HCT116 (cell line): ENCODE measurements around the gene RPTOR. TPM values are rescaled to one million over a fixed set of nuclear protein-coding genes. Genes with fewer than 3 reads are reported as not detected.

ENCODE experiments used
- ATAC-seq: fragments of 200-7000 bp; cut with Tn5 transposase; 2 replicates; pipeline ENCODE4 v1.9.1; 2020; ENCODE audit warnings: mild to moderate bottlenecking, moderate library complexity
- BruUV-seq: library from RNA; stranded (reverse); fragments of 400-500 nt; replicated peaks from 2 replicates; lab custom pipeline; 2021; lab: Mats Ljungman, UMichigan
- CTCF ChIA-PET: fragments of 300-600 bp; sonication (Branson Sonifier 250); formaldehyde crosslinking; loops from one replicate; lab custom pipeline; 2021; ENCODE audit warnings: antibody characterized with exemption; lab: Charles Lee
- POLR2A ChIA-PET: fragments of 300-600, 350-600 bp; sonication (Branson Sonifier 250); formaldehyde crosslinking; loops from one replicate; lab custom pipeline; 2021; ENCODE audit warnings: antibody characterized with exemption; lab: Charles Lee
- RAD21 ChIA-PET, 2 experiments: fragments of 300-600 bp; sonication (Branson Sonifier 250); formaldehyde crosslinking; loops; one replicate each; lab custom pipeline; 2023; ENCODE audit warnings: low total read pairs in 2 of 2; ENCODE audit not compliant: uncharacterized antibody in 2 of 2, unreplicated experiment in 2 of 2, low non-redundant PET in 1 of 2; lab: Charles Lee
- DNase-seq: peaks from one replicate; pipeline ENCODE4 v3.0.0-alpha.2; 2010; ENCODE audit warnings: low read depth, low spot score
- H2AFZ ChIP-seq: fragments of 200-600 bp; shearing (Covaris generic), sonication (generic); 2 replicates; pipeline ENCODE4 v1.6.1; 2017; ENCODE audit warnings: low read depth, mixed run types, mixed read lengths, antibody characterized with exemption, low read length; ENCODE audit not compliant: poor library complexity, severe bottlenecking
- H3K27ac ChIP-seq: 2 replicates; pipeline ENCODE4 v1.5.1; 2012; ENCODE audit warnings: low read depth, low read length
- H3K27me3 ChIP-seq: fragments of 200-600 bp; sonication (generic); 2 replicates; pipeline ENCODE4 v1.6.1; 2016; ENCODE audit warnings: mixed run types, low read length, mixed read lengths; ENCODE audit not compliant: insufficient read depth
- H3K36me3 ChIP-seq, 2 experiments: fragments of 200-500 bp in 1 of 2; fragments of 200-600 bp in 1 of 2; sonication (Bioruptor generic) in 1 of 2; sonication (generic) in 1 of 2; 2 replicates each; pipeline versions ENCODE4 v1.5.1 to v1.6.1; 2014 to 2016; ENCODE audit warnings: low read length in 2 of 2, inconsistent platforms in 1 of 2, mixed read lengths in 1 of 2, mixed run types in 1 of 2; ENCODE audit not compliant: insufficient read depth in 2 of 2, control insufficient read depth in 1 of 2
- H3K4me1 ChIP-seq, 2 experiments: fragments of 200-600 bp in 1 of 2; sonication (generic) in 1 of 2; 2 replicates each; pipeline versions ENCODE4 v1.5.1 to v1.6.1; 2012 to 2017; ENCODE audit warnings: low read length in 2 of 2, inconsistent platforms in 1 of 2, mild to moderate bottlenecking in 1 of 2, mixed read lengths in 1 of 2, mixed run types in 1 of 2, moderate library complexity in 1 of 2; ENCODE audit not compliant: insufficient read depth in 2 of 2, control insufficient read depth in 1 of 2
- H3K4me2 ChIP-seq: fragments of 200-600 bp; sonication (generic); 2 replicates; pipeline ENCODE4 v1.6.1; 2017; ENCODE audit warnings: mixed run types, low read length, mixed read lengths
- H3K4me3 ChIP-seq, 2 experiments: fragments of 200-600 bp in 1 of 2; sonication (generic) in 1 of 2; replicated peaks in 1 of 2; 2 replicates each; pipeline ENCODE4 v1.5.1; 2011 to 2016; ENCODE audit warnings: low read length in 2 of 2, control low read depth in 1 of 2, low read depth in 1 of 2, mild to moderate bottlenecking in 1 of 2, mixed read lengths in 1 of 2, mixed run types in 1 of 2
- H3K79me2 ChIP-seq: fragments of 200-600 bp; sonication (generic); 2 replicates; pipeline ENCODE4 v1.6.1; 2017; ENCODE audit warnings: mild to moderate bottlenecking, mixed run types, low read length, moderate library complexity, mixed read lengths; ENCODE audit not compliant: insufficient read depth
- H3K9ac ChIP-seq: fragments of 200-600 bp; sonication (generic); 2 replicates; pipeline ENCODE4 v1.6.1; 2016; ENCODE audit warnings: low read length, mixed read lengths
- H3K9me2 ChIP-seq: fragments of 200-600 bp; sonication (generic), shearing (Covaris generic); 2 replicates; pipeline ENCODE4 v1.6.1; 2017; ENCODE audit warnings: mixed run types, mild to moderate bottlenecking, moderate library complexity; ENCODE audit not compliant: insufficient read depth
- H3K9me3 ChIP-seq, 2 experiments: fragments of 200-500 bp in 1 of 2; fragments of 200-600 bp in 1 of 2; sonication (Bioruptor generic) in 1 of 2; sonication (generic) in 1 of 2; 2 replicates each; pipeline ENCODE4 v1.6.1; 2014 to 2017; ENCODE audit warnings: low read length in 2 of 2, mixed read lengths in 2 of 2, inconsistent platforms in 1 of 2, low read depth in 1 of 2, mild to moderate bottlenecking in 1 of 2, mixed run types in 1 of 2, moderate library complexity in 1 of 2; ENCODE audit not compliant: control insufficient read depth in 1 of 2, insufficient read depth in 1 of 2
- H4K20me1 ChIP-seq: fragments of 200-600 bp; sonication (generic), shearing (Covaris generic); 2 replicates; pipeline ENCODE4 v1.6.1; 2017; ENCODE audit warnings: mixed run types, mild to moderate bottlenecking, moderate library complexity; ENCODE audit not compliant: insufficient read depth
- CBX3 ChIP-seq: IDR thresholded peaks from 2 replicates; pipeline ENCODE4 v1.6.1; 2012; ENCODE audit warnings: low read depth
- CEBPB ChIP-seq: IDR thresholded peaks from 2 replicates; pipeline ENCODE4 v1.6.1; 2012; ENCODE audit warnings: low read depth
- ELF1 ChIP-seq: IDR thresholded peaks from 2 replicates; pipeline ENCODE4 v1.6.1; 2012; ENCODE audit warnings: low read depth, borderline replicate concordance
- POLR2AphosphoS5 ChIP-seq: IDR thresholded peaks from 2 replicates; pipeline ENCODE4 v1.6.1; 2011; ENCODE audit warnings: mild to moderate bottlenecking, low read depth, low read length, moderate library complexity
- TCF7L2 ChIP-seq: IDR thresholded peaks from 2 replicates; pipeline ENCODE4 v1.7.0; 2011; ENCODE audit warnings: borderline replicate concordance, inconsistent platforms; ENCODE audit not compliant: insufficient read depth, insufficient read length; ENCODE audit errors: extremely low read depth
- ZFX ChIP-seq: fragments of 450-650 bp; IDR thresholded peaks from 2 replicates; pipeline ENCODE4 v1.6.1; 2017
- ZNF274 ChIP-seq: fragments of 200-500 bp; sonication (Bioruptor generic); IDR thresholded peaks from 2 replicates; pipeline ENCODE4 v1.6.1; 2014; ENCODE audit warnings: mild to moderate bottlenecking, low read depth, low read length, inconsistent platforms
- intact Hi-C: fragments of 100-400 bp; cut with micrococcal nuclease; formaldehyde crosslinking; loops from 2 replicates; pipeline ENCODE4 v1.10.0; 2022
- total RNA-seq: library from RNA; stranded (reverse); gene quantifications from one replicate; pipeline ENCODE4 v1.2.1, GENCODE V29; 2021; ENCODE audit not compliant: unreplicated experiment
- TF ChIP-seq, protein P1 (sequence below): IDR thresholded peaks from 2 replicates; pipeline ENCODE4 v1.6.1; 2012; ENCODE audit warnings: low read depth
- TF ChIP-seq, protein P2 (sequence below): IDR thresholded peaks from 2 replicates; pipeline ENCODE4 v1.6.1; 2011; ENCODE audit warnings: mild to moderate bottlenecking, low read length, moderate library complexity; ENCODE audit not compliant: insufficient replicate concordance; ENCODE audit errors: extremely low read depth

Gene RPTOR
- total RNA-seq, 1 experiment from 2014 or later = 69.5 TPM

DNA sequence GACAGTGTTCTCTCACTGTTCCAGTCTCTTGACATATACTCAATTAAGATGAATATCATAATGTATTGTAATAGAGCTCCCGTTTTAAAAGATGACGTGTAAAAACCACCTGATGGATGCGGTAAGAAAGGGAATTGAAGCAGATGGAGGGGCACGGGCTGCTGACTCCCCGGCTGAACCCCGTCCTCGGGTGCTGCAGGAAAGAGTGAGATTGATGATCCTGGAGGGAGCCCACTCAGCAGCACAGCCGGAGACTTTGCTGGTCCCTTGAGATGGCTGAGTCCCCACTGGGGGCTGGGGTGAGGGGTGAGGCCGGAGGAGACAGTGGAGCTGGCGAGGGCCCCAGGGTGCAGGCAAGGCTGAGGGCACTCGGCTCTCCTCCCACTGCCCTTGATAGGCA, 217.4 kb downstream of the RPTOR start (continued):
- TF ChIP-seq, protein P1, sequence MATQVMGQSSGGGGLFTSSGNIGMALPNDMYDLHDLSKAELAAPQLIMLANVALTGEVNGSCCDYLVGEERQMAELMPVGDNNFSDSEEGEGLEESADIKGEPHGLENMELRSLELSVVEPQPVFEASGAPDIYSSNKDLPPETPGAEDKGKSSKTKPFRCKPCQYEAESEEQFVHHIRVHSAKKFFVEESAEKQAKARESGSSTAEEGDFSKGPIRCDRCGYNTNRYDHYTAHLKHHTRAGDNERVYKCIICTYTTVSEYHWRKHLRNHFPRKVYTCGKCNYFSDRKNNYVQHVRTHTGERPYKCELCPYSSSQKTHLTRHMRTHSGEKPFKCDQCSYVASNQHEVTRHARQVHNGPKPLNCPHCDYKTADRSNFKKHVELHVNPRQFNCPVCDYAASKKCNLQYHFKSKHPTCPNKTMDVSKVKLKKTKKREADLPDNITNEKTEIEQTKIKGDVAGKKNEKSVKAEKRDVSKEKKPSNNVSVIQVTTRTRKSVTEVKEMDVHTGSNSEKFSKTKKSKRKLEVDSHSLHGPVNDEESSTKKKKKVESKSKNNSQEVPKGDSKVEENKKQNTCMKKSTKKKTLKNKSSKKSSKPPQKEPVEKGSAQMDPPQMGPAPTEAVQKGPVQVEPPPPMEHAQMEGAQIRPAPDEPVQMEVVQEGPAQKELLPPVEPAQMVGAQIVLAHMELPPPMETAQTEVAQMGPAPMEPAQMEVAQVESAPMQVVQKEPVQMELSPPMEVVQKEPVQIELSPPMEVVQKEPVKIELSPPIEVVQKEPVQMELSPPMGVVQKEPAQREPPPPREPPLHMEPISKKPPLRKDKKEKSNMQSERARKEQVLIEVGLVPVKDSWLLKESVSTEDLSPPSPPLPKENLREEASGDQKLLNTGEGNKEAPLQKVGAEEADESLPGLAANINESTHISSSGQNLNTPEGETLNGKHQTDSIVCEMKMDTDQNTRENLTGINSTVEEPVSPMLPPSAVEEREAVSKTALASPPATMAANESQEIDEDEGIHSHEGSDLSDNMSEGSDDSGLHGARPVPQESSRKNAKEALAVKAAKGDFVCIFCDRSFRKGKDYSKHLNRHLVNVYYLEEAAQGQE = no peak
- TF ChIP-seq CBX3 (no peak), TCF7L2 (no peak), CEBPB (no peak), POLR2AphosphoS5 (no peak), ZNF274 (no peak)
- TF ChIP-seq, protein P2, sequence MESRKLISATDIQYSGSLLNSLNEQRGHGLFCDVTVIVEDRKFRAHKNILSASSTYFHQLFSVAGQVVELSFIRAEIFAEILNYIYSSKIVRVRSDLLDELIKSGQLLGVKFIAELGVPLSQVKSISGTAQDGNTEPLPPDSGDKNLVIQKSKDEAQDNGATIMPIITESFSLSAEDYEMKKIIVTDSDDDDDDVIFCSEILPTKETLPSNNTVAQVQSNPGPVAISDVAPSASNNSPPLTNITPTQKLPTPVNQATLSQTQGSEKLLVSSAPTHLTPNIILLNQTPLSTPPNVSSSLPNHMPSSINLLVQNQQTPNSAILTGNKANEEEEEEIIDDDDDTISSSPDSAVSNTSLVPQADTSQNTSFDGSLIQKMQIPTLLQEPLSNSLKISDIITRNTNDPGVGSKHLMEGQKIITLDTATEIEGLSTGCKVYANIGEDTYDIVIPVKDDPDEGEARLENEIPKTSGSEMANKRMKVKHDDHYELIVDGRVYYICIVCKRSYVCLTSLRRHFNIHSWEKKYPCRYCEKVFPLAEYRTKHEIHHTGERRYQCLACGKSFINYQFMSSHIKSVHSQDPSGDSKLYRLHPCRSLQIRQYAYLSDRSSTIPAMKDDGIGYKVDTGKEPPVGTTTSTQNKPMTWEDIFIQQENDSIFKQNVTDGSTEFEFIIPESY = no peak

DNA sequence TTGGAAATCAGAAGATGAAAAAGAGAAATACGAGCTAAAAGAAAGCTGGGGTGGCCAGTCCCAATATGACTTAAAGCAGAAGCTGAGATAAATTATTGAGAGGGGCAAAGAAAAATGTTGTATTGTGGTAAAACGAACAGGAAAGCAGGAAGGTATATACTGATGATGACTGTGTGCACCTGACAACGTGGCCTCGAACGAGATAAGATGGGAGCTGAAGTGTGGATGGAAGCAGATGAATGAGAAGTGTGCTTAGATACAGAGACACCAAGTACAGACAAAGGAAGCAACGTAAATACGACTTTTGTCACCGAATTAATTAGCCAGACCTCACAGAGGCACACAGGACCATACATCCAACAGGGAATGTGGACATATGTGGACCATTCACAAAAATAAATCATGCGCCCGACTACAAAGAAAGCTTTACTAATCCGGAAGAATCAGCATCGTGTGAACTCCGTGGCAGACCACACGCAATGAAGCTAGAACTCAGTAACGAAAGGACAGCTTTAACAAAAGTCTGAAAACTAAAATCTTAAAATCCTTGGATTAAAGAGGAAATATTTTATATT, 218.7 kb downstream of the RPTOR start:
- ChIA-PET POLR2A (no interaction called here), RAD21 (no interaction called here), CTCF (no interaction called here)
- no peaks in the 10 kb centered on the region for H3K79me2 ChIP-seq
- BruUV-seq = no TSS peak
- TF ChIP-seq ELF1 (no peak), TCF7L2 (no peak), POLR2AphosphoS5 (no peak), ZFX (no peak), CBX3 (no peak)
- TF ChIP-seq, protein P1 = no peak
- no peak overlapping the region for H3K27ac ChIP-seq
- H2AFZ ChIP-seq = no peak overlapping the region
- ATAC-seq (no peak), DNase-seq (no peak)
- H3K4me1 ChIP-seq = peaks cover 31 to 43% of the 10 kb centered on the region in 2 experiments
- H3K9me3 ChIP-seq = no peaks in the 10 kb centered on the region
- H4K20me1 ChIP-seq = no peaks in the 10 kb centered on the region
- H3K36me3 ChIP-seq = no peaks in the 10 kb centered on the region
- no peak overlapping the region for H3K4me2 ChIP-seq
- no peak overlapping the region for H3K4me3 ChIP-seq
- H3K27me3 ChIP-seq = no peaks in the 10 kb centered on the region
- H3K9me2 ChIP-seq = no peaks in the 10 kb centered on the region
- H3K9ac ChIP-seq = no peak overlapping the region
- intact Hi-C loops = no loop called here
